PC-9 (cell line): ENCODE measurements around the gene DRD2. TPM values are rescaled to one million over a fixed set of nuclear protein-coding genes. Genes with fewer than 3 reads are reported as not detected.

Experiments
- BruUV-seq: library from RNA; stranded (reverse); fragments of 400-500 nt; replicated peaks from 2 replicates; lab custom pipeline; 2021; lab: Mats Ljungman, UMichigan
- CTCF ChIA-PET: fragments of 300-600 bp; sonication (Branson Sonifier 250); formaldehyde crosslinking; loops from one replicate; lab custom pipeline; 2022; ENCODE audit warnings: antibody characterized with exemption; lab: Charles Lee
- POLR2A ChIA-PET: fragments of 300-600 bp; sonication (Branson Sonifier 250); formaldehyde crosslinking; loops from one replicate; lab custom pipeline; 2022; ENCODE audit warnings: antibody characterized with exemption; ENCODE audit not compliant: unreplicated experiment; lab: Charles Lee
- DNase-seq, 2 experiments: peaks; one replicate each; pipeline versions ENCODE4 v3.0.0 to v3.0.0-alpha.2; 2015 to 2022; ENCODE audit warnings: mixed read lengths in 1 of 2
- H2AFZ ChIP-seq: fragments of 200-600 bp; sonication (generic); 2 replicates; pipeline ENCODE4 v1.8.1; 2017; ENCODE audit warnings: antibody characterized with exemption
- H3F3A ChIP-seq: fragments of 200-600 bp; sonication (generic); 2 replicates; pipeline ENCODE4 v1.8.1; 2017; ENCODE audit warnings: antibody characterized with exemption, mild to moderate bottlenecking, low read depth; ENCODE audit not compliant: insufficient read depth
- H3K27ac ChIP-seq: fragments of 200-600 bp; sonication (generic); 2 replicates; pipeline ENCODE4 v1.6.1; 2016; ENCODE audit warnings: mixed run types
- H3K27me3 ChIP-seq: fragments of 200-600 bp; sonication (generic); 2 replicates; pipeline ENCODE4 v1.6.1; 2016; ENCODE audit warnings: low read depth, mixed run types; ENCODE audit not compliant: insufficient read depth
- H3K36me3 ChIP-seq: fragments of 200-600 bp; sonication (generic); 2 replicates; pipeline ENCODE4 v1.6.1; 2016; ENCODE audit warnings: low read depth, mixed run types
- H3K4me1 ChIP-seq: fragments of 200-600 bp; sonication (generic); replicated peaks from 2 replicates; pipeline ENCODE4 v1.6.1; 2016; ENCODE audit warnings: mixed run types; ENCODE audit not compliant: insufficient read depth
- H3K4me2 ChIP-seq: fragments of 200-600 bp; sonication (generic); 2 replicates; pipeline ENCODE4 v1.6.1; 2017; ENCODE audit warnings: mixed run types
- H3K4me3 ChIP-seq: fragments of 200-600 bp; sonication (generic); 2 replicates; pipeline ENCODE4 v1.6.1; 2016; ENCODE audit warnings: mixed run types
- H3K79me2 ChIP-seq: fragments of 200-600 bp; sonication (generic); 2 replicates; pipeline ENCODE4 v1.6.1; 2017; ENCODE audit warnings: low read depth, mixed run types
- H3K9me2 ChIP-seq: fragments of 200-600 bp; sonication (generic); 2 replicates; pipeline ENCODE4 v1.8.1; 2017; ENCODE audit warnings: mild to moderate bottlenecking; ENCODE audit not compliant: insufficient read depth
- H3K9me3 ChIP-seq: fragments of 200-600 bp; sonication (generic); 2 replicates; pipeline ENCODE4 v1.8.1; 2016; ENCODE audit warnings: low read depth; ENCODE audit not compliant: insufficient read depth
- H4K20me1 ChIP-seq: fragments of 200-600 bp; sonication (generic); 2 replicates; pipeline ENCODE4 v1.8.1; 2017; ENCODE audit not compliant: insufficient read depth
- EZH2 ChIP-seq: fragments of 200-600 bp; sonication (generic); IDR thresholded peaks from 2 replicates; pipeline ENCODE4 v1.8.0; 2017; ENCODE audit warnings: antibody characterized with exemption, low read depth
- intact Hi-C: fragments of 100-400 bp; cut with micrococcal nuclease; formaldehyde crosslinking; loops from one replicate; pipeline ENCODE4 v1.10.0; 2022; ENCODE audit not compliant: unreplicated experiment
- total RNA-seq: library from RNA; stranded (reverse); gene quantifications from 2 replicates; pipeline ENCODE4 v1.2.3, GENCODE V29; 2021
- TF ChIP-seq, protein P1 (sequence below): fragments of 200-600 bp; sonication (generic); conservative IDR thresholded peaks from 2 replicates; pipeline ENCODE4 v1.6.1; 2017; ENCODE audit warnings: mixed run types, antibody characterized with exemption, mild to moderate bottlenecking, moderate library complexity

DRD2 gene
- total RNA-seq, 1 experiment from 2014 or later, result not detected

- Histone ChIP-seq H3K36me3 (no peaks in the 10 kb centered on the region), H3K9me3 (no peaks in the 10 kb centered on the region), H3K4me1 (no peaks in the 10 kb centered on the region), H2AFZ (no peak overlapping the region), H3K79me2 (no peaks in the 10 kb centered on the region), H3K4me3 (no peak overlapping the region), H3K9me2 (no peaks in the 10 kb centered on the region), H3K27ac (no peak overlapping the region), H3F3A (no peaks in the 10 kb centered on the region), H4K20me1 (no peaks in the 10 kb centered on the region), H3K27me3 (peaks cover 22% of the 10 kb centered on the region), H3K4me2 (no peak overlapping the region)
- ChIA-PET POLR2A (no interaction called here), CTCF (no interaction called here)
- BruUV-seq, result no TSS peak
- no peak for TF ChIP-seq EZH2
- TF ChIP-seq, protein P1, sequence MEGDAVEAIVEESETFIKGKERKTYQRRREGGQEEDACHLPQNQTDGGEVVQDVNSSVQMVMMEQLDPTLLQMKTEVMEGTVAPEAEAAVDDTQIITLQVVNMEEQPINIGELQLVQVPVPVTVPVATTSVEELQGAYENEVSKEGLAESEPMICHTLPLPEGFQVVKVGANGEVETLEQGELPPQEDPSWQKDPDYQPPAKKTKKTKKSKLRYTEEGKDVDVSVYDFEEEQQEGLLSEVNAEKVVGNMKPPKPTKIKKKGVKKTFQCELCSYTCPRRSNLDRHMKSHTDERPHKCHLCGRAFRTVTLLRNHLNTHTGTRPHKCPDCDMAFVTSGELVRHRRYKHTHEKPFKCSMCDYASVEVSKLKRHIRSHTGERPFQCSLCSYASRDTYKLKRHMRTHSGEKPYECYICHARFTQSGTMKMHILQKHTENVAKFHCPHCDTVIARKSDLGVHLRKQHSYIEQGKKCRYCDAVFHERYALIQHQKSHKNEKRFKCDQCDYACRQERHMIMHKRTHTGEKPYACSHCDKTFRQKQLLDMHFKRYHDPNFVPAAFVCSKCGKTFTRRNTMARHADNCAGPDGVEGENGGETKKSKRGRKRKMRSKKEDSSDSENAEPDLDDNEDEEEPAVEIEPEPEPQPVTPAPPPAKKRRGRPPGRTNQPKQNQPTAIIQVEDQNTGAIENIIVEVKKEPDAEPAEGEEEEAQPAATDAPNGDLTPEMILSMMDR, result no peak
- no peak for DNase-seq
- intact Hi-C loops, result no loop called here
Observed at GRCh38 chr11:113519989-113520613, 44.9 kb upstream of the DRD2 start.

GRCh38 chr11:113518716-113519495 is 43.7 kb upstream of the DRD2 start:
- intact Hi-C loops, result no loop called here
- no peak overlapping the region for H3K4me2 ChIP-seq
- DNase-seq, result no peak
- ChIA-PET CTCF (no interaction called here), POLR2A (no interaction called here)
- no peak overlapping the region for H2AFZ ChIP-seq
- H3K4me1 ChIP-seq, result no peaks in the 10 kb centered on the region
- BruUV-seq, result no TSS peak
- H3F3A ChIP-seq, result no peaks in the 10 kb centered on the region
- H3K9me2 ChIP-seq, result no peaks in the 10 kb centered on the region
- H4K20me1 ChIP-seq, result no peaks in the 10 kb centered on the region
- H3K9me3 ChIP-seq, result no peaks in the 10 kb centered on the region
- no peak for TF ChIP-seq EZH2
- TF ChIP-seq, protein P1, result no peak
- H3K27ac ChIP-seq, result no peak overlapping the region
- no peaks in the 10 kb centered on the region for H3K79me2 ChIP-seq
- no peak overlapping the region for H3K4me3 ChIP-seq
- H3K36me3 ChIP-seq, result no peaks in the 10 kb centered on the region
- peaks cover 18% of the 10 kb centered on the region for H3K27me3 ChIP-seq

GRCh38 chr11:113517361-113517760 is 42.2 kb upstream of the DRD2 start:
- POLR2A ChIA-PET, result no interaction called here
- no TSS peak for BruUV-seq
- CTCF ChIA-PET, result no interaction called here

More at GRCh38 chr11:113517361-113517760, 42.2 kb upstream of the DRD2 start:
- H3F3A ChIP-seq, result no peaks in the 10 kb centered on the region
- no peak overlapping the region for H3K27ac ChIP-seq
- H3K4me2 ChIP-seq, result no peak overlapping the region
- H3K9me2 ChIP-seq, result no peaks in the 10 kb centered on the region
- H3K36me3 ChIP-seq, result no peaks in the 10 kb centered on the region
- no peaks in the 10 kb centered on the region for H4K20me1 ChIP-seq
- peaks cover 24% of the 10 kb centered on the region for H3K27me3 ChIP-seq
- no peaks in the 10 kb centered on the region for H3K79me2 ChIP-seq
- H3K9me3 ChIP-seq, result no peaks in the 10 kb centered on the region
- intact Hi-C loops, result no loop called here
- H3K4me1 ChIP-seq, result no peaks in the 10 kb centered on the region
- no peak overlapping the region for H3K4me3 ChIP-seq
- no peak for DNase-seq
- TF ChIP-seq, protein P1, result no peak
- no peak for TF ChIP-seq EZH2
- H2AFZ ChIP-seq, result no peak overlapping the region
